GM12878 (cell line): ENCODE data around the gene LIM2. TPM values are rescaled to one million over a fixed set of nuclear protein-coding genes. Genes with fewer than 3 reads are reported as not detected.

Experiments
- ATAC-seq: fragments of 200-7000 bp; cut with Tn5 transposase; 3 replicates; pipeline ENCODE4 v1.9.1; 2020; ENCODE audit warnings: mild to moderate bottlenecking, moderate library complexity
- BruUV-seq: library from RNA; stranded (reverse); fragments of 400-500 nt; replicated peaks from 2 replicates; lab custom pipeline; 2021; lab: Mats Ljungman, UMichigan
- CTCF ChIA-PET: fragments of 300-600 bp; sonication (Branson Sonifier 250); formaldehyde crosslinking; extraction: SDS; loops from one replicate; lab custom pipeline; 2021; ENCODE audit warnings: inconsistent platforms; lab: Yijun Ruan, JAX
- POLR2A ChIA-PET: fragments of 350-600 bp; formaldehyde crosslinking; extraction: SDS; loops from one replicate; lab custom pipeline; 2021; ENCODE audit warnings: inconsistent platforms; lab: Charles Lee
- RAD21 ChIA-PET: fragments of 300-600 bp; sonication (Branson Sonifier 250); formaldehyde crosslinking; loops from one replicate; lab custom pipeline; 2023; ENCODE audit warnings: antibody characterized with exemption; ENCODE audit not compliant: unreplicated experiment; lab: Charles Lee
- SMC1A ChIA-PET: fragments of 300-600 bp; sonication (Branson Sonifier 250); formaldehyde crosslinking; loops from one replicate; lab custom pipeline; 2023; ENCODE audit not compliant: unreplicated experiment, uncharacterized antibody; lab: Charles Lee
- DNase-seq: peaks from one replicate; pipeline ENCODE4 v3.0.0-alpha.2; 2011; ENCODE audit warnings: low read depth, low spot score
- FAIRE-seq: peaks from 3 replicates; lab custom pipeline; 2011; peaks lifted over from hg19 to GRCh38; lab: Jason Lieb, UNC
- H2AFZ ChIP-seq: 2 replicates; pipeline ENCODE4 v1.6.0; 2011; ENCODE audit warnings: low read depth, low read length, control low read depth; ENCODE audit not compliant: control insufficient read depth
- H3K27ac ChIP-seq: 2 replicates; pipeline ENCODE4 v1.5.1; 2011; ENCODE audit warnings: control low read depth; ENCODE audit not compliant: control insufficient read depth, insufficient read depth
- H3K27me3 ChIP-seq, 2 experiments: replicated peaks in 1 of 2; 2 replicates each; pipeline versions ENCODE4 v1.6.0 to v1.6.1; 2011; ENCODE audit warnings: low read length in 1 of 2; ENCODE audit not compliant: control insufficient read depth in 2 of 2, insufficient read depth in 2 of 2
- H3K36me3 ChIP-seq, 2 experiments: 2 replicates each; pipeline ENCODE4 v1.5.1; 2011; ENCODE audit warnings: low read length in 1 of 2; ENCODE audit not compliant: control insufficient read depth in 2 of 2, insufficient read depth in 2 of 2
- H3K4me1 ChIP-seq: 2 replicates; pipeline ENCODE4 v1.6.1; 2011; ENCODE audit warnings: mild to moderate bottlenecking, low read length, moderate library complexity, mixed read lengths; ENCODE audit not compliant: control insufficient read depth, insufficient read depth
- H3K4me2 ChIP-seq: 2 replicates; pipeline ENCODE4 v1.6.0; 2011; ENCODE audit warnings: control low read depth; ENCODE audit not compliant: control insufficient read depth, insufficient read depth
- H3K4me3 ChIP-seq: fragments of 200-600 bp; sonication (generic); 2 replicates; pipeline ENCODE4 v1.5.1; 2016
- H3K79me2 ChIP-seq: 2 replicates; pipeline ENCODE4 v1.6.0; 2011; ENCODE audit warnings: low read length; ENCODE audit not compliant: control insufficient read depth, insufficient read depth
- H3K9ac ChIP-seq: 2 replicates; pipeline ENCODE4 v1.8.0; 2011; ENCODE audit warnings: low read length, control low read depth, mixed read lengths; ENCODE audit not compliant: control insufficient read depth, insufficient read depth
- H3K9me3 ChIP-seq: replicated peaks from 3 replicates; pipeline ENCODE4 v1.5.1; 2011; ENCODE audit warnings: mild to moderate bottlenecking, low read length; ENCODE audit not compliant: control insufficient read depth, insufficient read depth
- H4K20me1 ChIP-seq: 2 replicates; pipeline ENCODE4 v1.6.0; 2011; ENCODE audit not compliant: control insufficient read depth, insufficient read depth
- BCL11A ChIP-seq: IDR thresholded peaks from 2 replicates; pipeline ENCODE4 v1.6.1; 2011; ENCODE audit warnings: low read depth, low read length
- CBFB ChIP-seq: IDR thresholded peaks from 2 replicates; pipeline ENCODE4 v1.6.1; 2016; ENCODE audit warnings: antibody characterized with exemption, low read depth
- CHD2 ChIP-seq: IDR thresholded peaks from 2 replicates; pipeline ENCODE4 v1.6.1; 2011; ENCODE audit warnings: low read depth, low read length, improper control_type of control experiment, borderline replicate concordance
- HCFC1 ChIP-seq: fragments of 150-350 bp; IDR thresholded peaks from 2 replicates; pipeline ENCODE4 v1.6.1; 2014; ENCODE audit warnings: low read length
- IRF4 ChIP-seq: IDR thresholded peaks from 2 replicates; pipeline ENCODE4 v1.6.1; 2011; ENCODE audit warnings: low read depth, low read length
- JUNB ChIP-seq: IDR thresholded peaks from 2 replicates; pipeline ENCODE4 v1.6.1; 2016; ENCODE audit warnings: antibody characterized with exemption, mild to moderate bottlenecking
- NFIC ChIP-seq: IDR thresholded peaks from 2 replicates; pipeline ENCODE4 v1.6.1; 2012; ENCODE audit warnings: low read depth, mild to moderate bottlenecking, inconsistent platforms, low read length, moderate library complexity
- PAX8 ChIP-seq: fragments of 450-650 bp; IDR thresholded peaks from 2 replicates; pipeline ENCODE4 v1.6.1; 2017; ENCODE audit warnings: mild to moderate bottlenecking, moderate library complexity
- POLR2AphosphoS2 ChIP-seq: IDR thresholded peaks from 2 replicates; pipeline ENCODE4 v1.6.1; 2011; ENCODE audit warnings: low read depth, mild to moderate bottlenecking, low read length, improper control_type of control experiment, moderate library complexity
- RBBP5 ChIP-seq: fragments of 200-600 bp; sonication (generic); conservative IDR thresholded peaks from 2 replicates; pipeline ENCODE4 v1.6.1; 2016
- SMAD5 ChIP-seq: IDR thresholded peaks from 2 replicates; pipeline ENCODE4 v1.6.1; 2016; ENCODE audit warnings: antibody characterized with exemption, low read depth
- SMARCA5 ChIP-seq: fragments of 450-650 bp; IDR thresholded peaks from 2 replicates; pipeline ENCODE4 v1.6.1; 2017; ENCODE audit warnings: mild to moderate bottlenecking
- WGBS: methylation state at CpG from one replicate; pipeline ENCODE4 v1.1.6; 2016; ENCODE audit warnings: low lambda C conversion rate; ENCODE audit not compliant: insufficient replicate concordance, insufficient coverage; ENCODE audit errors: missing lambda C conversion rate; 5-methylcytosine and 5-hydroxymethylcytosine counted together
- in situ Hi-C: fragments of 300-500 bp; cut with MboI; formaldehyde crosslinking; loops from 9 replicates; pipeline ENCODE4 v1.14.3; 2018; ENCODE audit warnings: mixed read lengths
- intact Hi-C: fragments of 100-400 bp; cut with micrococcal nuclease; formaldehyde crosslinking; loops from one replicate; pipeline ENCODE4 v1.14.2; 2022; ENCODE audit not compliant: unreplicated experiment
- polyA plus RNA-seq, 11 experiments: library from polyadenylated mRNA; depleted of rRNA in 4 of 11; unstranded in 6 of 11; stranded (reverse) in 5 of 11; fragments of >200 nt; fragmentation: Nextera tagmentation in 4 of 11; fragmentation: Illumina TruSeq in 1 of 11; extraction: Ambion mirVana in 4 of 11; extraction: Trizol in 1 of 11; gene quantifications; 1 replicate in 1 of 11; 2 replicates in 10 of 11; pipeline versions ENCODE4 v1.2.1 to v1.2.3, GENCODE V29; 2011 to 2016; ENCODE audit warnings: inconsistent platforms in 2 of 11, missing spikeins in 2 of 11, low read depth in 1 of 11
- total RNA-seq, 4 experiments: library from RNA; depleted of rRNA in 3 of 4; stranded (reverse); fragments of >200 nt in 3 of 4; fragmentation: Illumina TruSeq in 1 of 4; extraction: Trizol in 1 of 4; gene quantifications; 2 replicates each; pipeline versions ENCODE4 v1.2.1 to v1.2.3, GENCODE V29; 2013 to 2021
- TF ChIP-seq, protein P1 (sequence below): IDR thresholded peaks from 2 replicates; pipeline ENCODE4 v1.6.1; 2011; ENCODE audit warnings: borderline replicate concordance, low read depth, mild to moderate bottlenecking, moderate library complexity, low read length; ENCODE audit not compliant: insufficient read depth, poor library complexity, severe bottlenecking
- TF ChIP-seq, protein P2 (sequence below): fragments of 450-650 bp; IDR thresholded peaks from 2 replicates; pipeline ENCODE4 v1.6.1; 2017; ENCODE audit warnings: antibody characterized with exemption, mild to moderate bottlenecking, moderate library complexity

LIM2 gene
- total and polyA plus RNA-seq, 10 of the 15 experiments (the other 5 are each of a cell fraction or from before 2014, with no cell fraction given): not detected

DNA sequence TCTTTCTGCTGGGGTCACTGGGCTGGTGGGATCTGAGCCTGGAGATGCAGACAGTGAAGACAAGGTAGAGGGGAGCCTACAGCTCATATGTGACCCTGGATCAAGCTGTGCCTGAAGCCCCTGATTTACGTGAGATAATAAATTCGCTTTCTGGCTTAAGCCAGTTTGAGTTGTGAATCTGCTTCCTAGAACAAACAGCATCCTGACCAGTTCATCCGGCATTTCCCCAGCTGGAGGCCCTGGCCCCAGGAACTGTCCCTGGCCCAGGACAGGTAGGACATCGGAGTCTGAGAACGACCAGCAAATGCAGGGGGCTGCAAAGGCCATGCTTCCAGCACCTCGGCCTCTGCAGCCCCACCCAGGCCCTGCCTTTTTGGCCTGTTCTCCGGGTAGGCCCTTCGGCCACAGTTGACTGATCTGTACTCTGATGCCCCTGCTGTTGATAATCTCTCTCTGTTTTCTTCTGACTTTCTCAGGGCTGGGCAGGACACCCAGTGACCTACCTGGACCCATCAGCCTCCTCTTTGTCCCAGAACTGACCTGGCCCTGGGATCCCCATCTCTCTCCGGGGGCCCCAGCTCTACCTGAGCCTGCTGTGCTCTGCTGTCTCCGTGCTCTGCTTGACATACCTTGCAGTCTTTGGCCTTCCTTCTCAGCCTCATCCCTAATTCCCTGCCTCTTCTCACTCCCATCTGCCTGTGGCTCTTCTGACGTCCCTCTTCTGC, 36.3 kb downstream of the LIM2 start:
- no peaks in the 10 kb centered on the region for H3K27me3 ChIP-seq
- no peaks in the 10 kb centered on the region for H3K4me1 ChIP-seq
- no peak for FAIRE-seq
- 97% methylated on average over 11 of the region's 11 CpGs for WGBS
- H3K9me3 ChIP-seq: no peaks in the 10 kb centered on the region
- H3K4me2 ChIP-seq: no peak overlapping the region
- H3K79me2 ChIP-seq: no peaks in the 10 kb centered on the region
- H2AFZ ChIP-seq: no peak overlapping the region
- POLR2A ChIA-PET: no interaction called here
- peaks cover 0 to 4% of the 10 kb centered on the region in 2 experiments; a peak in 1 of 4 replicates for H3K36me3 ChIP-seq
- BruUV-seq: no TSS peak
- no peak overlapping the region for H3K4me3 ChIP-seq
- no peak overlapping the region for H3K27ac ChIP-seq
- in situ Hi-C loops: loop anchor here (25.0 kb wide), 1 partner anchor 1014 kb away; the partner anchor contains the start of gene KCNC3
- TF ChIP-seq JUNB (no peak), BCL11A (no peak), SMARCA5 (no peak), SMAD5 (no peak)
- H3K9ac ChIP-seq: no peak overlapping the region
- ATAC-seq: no peak
- RAD21 ChIA-PET: no interaction called here
- DNase-seq: no peak
- intact Hi-C loops: no loop called here
- SMC1A ChIA-PET: interaction anchor here (1.7 kb wide), 1 partner anchor 14 kb away, joined by 4 read pairs; no protein-coding TSS in a partner anchor
- CTCF ChIA-PET: no interaction called here
- H4K20me1 ChIP-seq: no peaks in the 10 kb centered on the region

DNA sequence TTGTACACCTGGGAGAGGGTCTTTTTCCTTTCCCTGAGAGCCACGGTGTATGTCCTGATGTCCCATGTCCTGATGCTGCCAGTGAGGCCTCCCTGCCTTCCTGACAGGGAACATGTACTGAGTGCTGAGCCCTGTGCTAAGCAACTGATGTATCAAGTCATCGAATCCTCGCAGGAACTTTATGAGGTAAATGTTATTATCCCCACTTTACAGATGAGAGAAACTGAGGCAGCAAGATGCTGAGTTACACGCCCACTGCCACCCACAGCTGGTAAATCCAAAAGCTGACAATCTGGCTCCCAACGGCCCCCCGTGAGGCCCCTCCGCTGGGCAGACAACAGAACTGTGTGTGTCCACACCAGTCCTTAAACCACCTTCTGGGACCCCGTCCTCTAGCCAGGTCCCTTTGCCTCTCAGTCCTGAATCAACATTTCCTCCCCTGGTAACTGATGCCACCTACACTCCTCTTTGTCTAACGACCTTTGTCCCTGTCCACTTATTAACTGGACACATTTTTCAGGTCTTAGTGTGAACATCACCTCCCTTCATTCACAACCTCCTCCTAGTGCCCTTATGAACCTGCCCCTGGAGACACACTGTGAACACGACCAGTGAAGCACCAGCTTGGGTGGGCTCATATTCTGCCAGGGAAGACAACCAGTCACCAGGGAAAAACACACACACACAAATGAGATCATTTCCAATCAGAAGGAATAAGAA, 40.4 kb downstream of the LIM2 start:
- Histone ChIP-seq H3K4me3 (no peak overlapping the region), H3K9ac (no peak overlapping the region), H3K36me3 (peaks cover 0 to 4% of the 10 kb centered on the region in 2 experiments; a peak in 2 of 4 replicates), H3K4me1 (peaks cover 17% of the 10 kb centered on the region), H3K27ac (no peak overlapping the region), H2AFZ (no peak overlapping the region), H3K79me2 (no peaks in the 10 kb centered on the region), H3K9me3 (no peaks in the 10 kb centered on the region), H3K27me3 (no peaks in the 10 kb centered on the region), H3K4me2 (no peak overlapping the region), H4K20me1 (no peaks in the 10 kb centered on the region)
- in situ Hi-C loops: no loop called here
- DNase-seq (no peak), ATAC-seq (no peak), FAIRE-seq (no peak)
- RAD21 ChIA-PET: no interaction called here
- 78% methylated on average over 10 of the region's 10 CpGs for WGBS
- CTCF ChIA-PET: no interaction called here
- POLR2A ChIA-PET: no interaction called here
- SMC1A ChIA-PET: no interaction called here
- BruUV-seq: no TSS peak
- intact Hi-C loops: no loop called here
- no peak for TF ChIP-seq PAX8
- TF ChIP-seq NFIC: no peak
- TF ChIP-seq IRF4: no peak
- no peak for TF ChIP-seq CBFB
- TF ChIP-seq, protein P1, sequence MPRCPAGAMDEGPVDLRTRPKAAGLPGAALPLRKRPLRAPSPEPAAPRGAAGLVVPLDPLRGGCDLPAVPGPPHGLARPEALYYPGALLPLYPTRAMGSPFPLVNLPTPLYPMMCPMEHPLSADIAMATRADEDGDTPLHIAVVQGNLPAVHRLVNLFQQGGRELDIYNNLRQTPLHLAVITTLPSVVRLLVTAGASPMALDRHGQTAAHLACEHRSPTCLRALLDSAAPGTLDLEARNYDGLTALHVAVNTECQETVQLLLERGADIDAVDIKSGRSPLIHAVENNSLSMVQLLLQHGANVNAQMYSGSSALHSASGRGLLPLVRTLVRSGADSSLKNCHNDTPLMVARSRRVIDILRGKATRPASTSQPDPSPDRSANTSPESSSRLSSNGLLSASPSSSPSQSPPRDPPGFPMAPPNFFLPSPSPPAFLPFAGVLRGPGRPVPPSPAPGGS: no peak
- no peak for TF ChIP-seq RBBP5
- TF ChIP-seq, protein P2, sequence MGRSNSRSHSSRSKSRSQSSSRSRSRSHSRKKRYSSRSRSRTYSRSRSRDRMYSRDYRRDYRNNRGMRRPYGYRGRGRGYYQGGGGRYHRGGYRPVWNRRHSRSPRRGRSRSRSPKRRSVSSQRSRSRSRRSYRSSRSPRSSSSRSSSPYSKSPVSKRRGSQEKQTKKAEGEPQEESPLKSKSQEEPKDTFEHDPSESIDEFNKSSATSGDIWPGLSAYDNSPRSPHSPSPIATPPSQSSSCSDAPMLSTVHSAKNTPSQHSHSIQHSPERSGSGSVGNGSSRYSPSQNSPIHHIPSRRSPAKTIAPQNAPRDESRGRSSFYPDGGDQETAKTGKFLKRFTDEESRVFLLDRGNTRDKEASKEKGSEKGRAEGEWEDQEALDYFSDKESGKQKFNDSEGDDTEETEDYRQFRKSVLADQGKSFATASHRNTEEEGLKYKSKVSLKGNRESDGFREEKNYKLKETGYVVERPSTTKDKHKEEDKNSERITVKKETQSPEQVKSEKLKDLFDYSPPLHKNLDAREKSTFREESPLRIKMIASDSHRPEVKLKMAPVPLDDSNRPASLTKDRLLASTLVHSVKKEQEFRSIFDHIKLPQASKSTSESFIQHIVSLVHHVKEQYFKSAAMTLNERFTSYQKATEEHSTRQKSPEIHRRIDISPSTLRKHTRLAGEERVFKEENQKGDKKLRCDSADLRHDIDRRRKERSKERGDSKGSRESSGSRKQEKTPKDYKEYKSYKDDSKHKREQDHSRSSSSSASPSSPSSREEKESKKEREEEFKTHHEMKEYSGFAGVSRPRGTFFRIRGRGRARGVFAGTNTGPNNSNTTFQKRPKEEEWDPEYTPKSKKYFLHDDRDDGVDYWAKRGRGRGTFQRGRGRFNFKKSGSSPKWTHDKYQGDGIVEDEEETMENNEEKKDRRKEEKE: no peak
- no peak for TF ChIP-seq POLR2AphosphoS2
- TF ChIP-seq HCFC1: no peak
- TF ChIP-seq CHD2: no peak
